Body of pancreas (tissue), 4 donors: ENCODE results near the gene ABCB8.

ENCODE experiments used
- POLR2A ChIP-seq, 3 donors: fragments of 450-650 bp; IDR thresholded peaks; one replicate each; pipeline ENCODE4 v1.6.1; 2016; ENCODE audit warnings: antibody characterized with exemption in 3 of 3, mild to moderate bottlenecking in 2 of 3
- TF ChIP-seq, protein P1 (sequence below), 7 experiments: fragments of 450-650 bp in 4 of 7; fragments of 200-600 bp in 3 of 7; sonication (generic) in 3 of 7; IDR thresholded peaks; one replicate each; pipeline ENCODE4 v1.5.1; 2016 to 2019; ENCODE audit warnings: antibody characterized with exemption in 7 of 7

- TF ChIP-seq, protein P1, sequence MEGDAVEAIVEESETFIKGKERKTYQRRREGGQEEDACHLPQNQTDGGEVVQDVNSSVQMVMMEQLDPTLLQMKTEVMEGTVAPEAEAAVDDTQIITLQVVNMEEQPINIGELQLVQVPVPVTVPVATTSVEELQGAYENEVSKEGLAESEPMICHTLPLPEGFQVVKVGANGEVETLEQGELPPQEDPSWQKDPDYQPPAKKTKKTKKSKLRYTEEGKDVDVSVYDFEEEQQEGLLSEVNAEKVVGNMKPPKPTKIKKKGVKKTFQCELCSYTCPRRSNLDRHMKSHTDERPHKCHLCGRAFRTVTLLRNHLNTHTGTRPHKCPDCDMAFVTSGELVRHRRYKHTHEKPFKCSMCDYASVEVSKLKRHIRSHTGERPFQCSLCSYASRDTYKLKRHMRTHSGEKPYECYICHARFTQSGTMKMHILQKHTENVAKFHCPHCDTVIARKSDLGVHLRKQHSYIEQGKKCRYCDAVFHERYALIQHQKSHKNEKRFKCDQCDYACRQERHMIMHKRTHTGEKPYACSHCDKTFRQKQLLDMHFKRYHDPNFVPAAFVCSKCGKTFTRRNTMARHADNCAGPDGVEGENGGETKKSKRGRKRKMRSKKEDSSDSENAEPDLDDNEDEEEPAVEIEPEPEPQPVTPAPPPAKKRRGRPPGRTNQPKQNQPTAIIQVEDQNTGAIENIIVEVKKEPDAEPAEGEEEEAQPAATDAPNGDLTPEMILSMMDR (IDR thresholded peaks at IDR 0.05): no peak
- no peak for TF ChIP-seq POLR2A (IDR thresholded peaks at IDR 0.05)
Observed at GRCh38 chr7:151009327-151010036, 18.8 kb upstream of the ABCB8 start.
